Omental fat pad (tissue), 4 donors: ENCODE results near the gene NEAT1. TPM values are rescaled to one million over a fixed set of nuclear protein-coding genes. Genes with fewer than 3 reads are reported as not detected.

ENCODE experiments used
- ATAC-seq: fragments of 150-250 bp; one replicate; pipeline ENCODE4 v1.9.1; 2016; ENCODE audit warnings: mild to moderate bottlenecking, moderate library complexity; ENCODE audit not compliant: low FRiP score
- DNase-seq: peaks from one replicate; pipeline ENCODE4 v3.0.0-alpha.2; 2019; ENCODE audit warnings: low spot score
- CTCF ChIP-seq, 3 donors: fragments of 450-650 bp; IDR thresholded peaks; one replicate each; pipeline ENCODE4 v1.5.1; 2016 to 2017; ENCODE audit warnings: antibody characterized with exemption in 3 of 3, mild to moderate bottlenecking in 3 of 3, moderate library complexity in 2 of 3
- total RNA-seq, 4 donors: library from RNA; depleted of rRNA; stranded (reverse); fragments of >200 nt; gene quantifications; one replicate each; pipeline ENCODE4 v1.1.0, GENCODE V29; 2016

Gene NEAT1
- total RNA-seq, 4 donors from 2014 or later: 447 to 1,169 (median 678) TPM

- ATAC-seq (no peak), DNase-seq (no peak)
- TF ChIP-seq CTCF (IDR thresholded peaks at IDR 0.05): no peak
Observed at GRCh38 chr11:65382804-65383368, 39.7 kb upstream of the NEAT1 start.

- no peak for ATAC-seq
- DNase-seq: no peak
- TF ChIP-seq CTCF (IDR thresholded peaks at IDR 0.05): no peak
Observed at GRCh38 chr11:65383778-65384177, 38.8 kb upstream of the NEAT1 start.

- TF ChIP-seq CTCF (IDR thresholded peaks at IDR 0.05): no peak
- ATAC-seq (no peak), DNase-seq (no peak)
Observed at GRCh38 chr11:65384301-65384889, 38.2 kb upstream of the NEAT1 start.

- ATAC-seq (peak; percentile 58), DNase-seq (peak; percentile 75)
- no peak for TF ChIP-seq CTCF (IDR thresholded peaks at IDR 0.05)
Observed at GRCh38 chr11:65386307-65387140, 36.1 kb upstream of the NEAT1 start, which contains the start of gene FRMD8. FRMD8 (plus strand) TSS chr11:65386637; CDS start chr11:65387037, 400 bp downstream.

- TF ChIP-seq CTCF (IDR thresholded peaks at IDR 0.05): no peak
- no peak for ATAC-seq
- no peak for DNase-seq
Observed at GRCh38 chr11:65388731-65389130, 33.9 kb upstream of the NEAT1 start.

GRCh38 chr11:65389294-65389980 is 33.2 kb upstream of the NEAT1 start:
- ATAC-seq: no peak
- DNase-seq: no peak
- TF ChIP-seq CTCF (IDR thresholded peaks at IDR 0.05): no peak
